ENCODE data around the gene IQGAP2.

DNA sequence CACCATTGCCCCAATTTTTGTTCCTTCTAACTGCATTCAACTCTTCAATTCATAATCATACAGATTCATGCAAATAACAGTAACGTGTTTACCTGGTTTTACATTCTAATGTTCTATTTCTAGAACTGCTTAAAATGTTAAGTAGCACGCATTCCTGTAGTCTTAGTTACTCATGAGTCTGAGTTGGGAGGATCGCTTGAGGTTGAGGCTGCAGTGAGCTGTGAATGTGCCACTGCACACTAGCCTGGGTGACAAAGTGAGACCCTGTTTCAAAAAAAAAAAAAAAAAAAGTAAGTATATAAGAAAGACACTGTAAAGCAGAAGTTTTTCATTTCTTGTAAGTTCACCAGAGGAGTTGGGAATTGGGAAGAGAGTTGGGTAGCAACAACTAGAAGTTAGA lies 114.2 kb downstream of the IQGAP2 start:
- TF ChIP-seq, protein P1, sequence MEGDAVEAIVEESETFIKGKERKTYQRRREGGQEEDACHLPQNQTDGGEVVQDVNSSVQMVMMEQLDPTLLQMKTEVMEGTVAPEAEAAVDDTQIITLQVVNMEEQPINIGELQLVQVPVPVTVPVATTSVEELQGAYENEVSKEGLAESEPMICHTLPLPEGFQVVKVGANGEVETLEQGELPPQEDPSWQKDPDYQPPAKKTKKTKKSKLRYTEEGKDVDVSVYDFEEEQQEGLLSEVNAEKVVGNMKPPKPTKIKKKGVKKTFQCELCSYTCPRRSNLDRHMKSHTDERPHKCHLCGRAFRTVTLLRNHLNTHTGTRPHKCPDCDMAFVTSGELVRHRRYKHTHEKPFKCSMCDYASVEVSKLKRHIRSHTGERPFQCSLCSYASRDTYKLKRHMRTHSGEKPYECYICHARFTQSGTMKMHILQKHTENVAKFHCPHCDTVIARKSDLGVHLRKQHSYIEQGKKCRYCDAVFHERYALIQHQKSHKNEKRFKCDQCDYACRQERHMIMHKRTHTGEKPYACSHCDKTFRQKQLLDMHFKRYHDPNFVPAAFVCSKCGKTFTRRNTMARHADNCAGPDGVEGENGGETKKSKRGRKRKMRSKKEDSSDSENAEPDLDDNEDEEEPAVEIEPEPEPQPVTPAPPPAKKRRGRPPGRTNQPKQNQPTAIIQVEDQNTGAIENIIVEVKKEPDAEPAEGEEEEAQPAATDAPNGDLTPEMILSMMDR (IDR thresholded peaks at IDR 0.05): no peak
- TF ChIP-seq POLR2A (IDR thresholded peaks at IDR 0.05): no peak

Measured in right lobe of liver (tissue), 4 donors.